HFFc6 (cell line): ENCODE data around the gene COL7A1. TPM values are rescaled to one million over a fixed set of nuclear protein-coding genes. Genes with fewer than 3 reads are reported as not detected.
"Not testable (repeated sequence)": the region's sequence is repeated elsewhere in the genome, so short reads cannot be mapped to it uniquely, and the experiment has no call there.

ENCODE experiments used
- DNase-seq: peaks from one replicate; pipeline ENCODE4 v3.0.0-alpha.2; 2018
- H3K27ac Mint-ChIP-seq: 2 replicates; pipeline ENCODE4 v1.8.0; 2020; ENCODE audit warnings: mild to moderate bottlenecking, mixed read lengths
- H3K27me3 Mint-ChIP-seq: 2 replicates; pipeline ENCODE4 v1.8.0; 2021; ENCODE audit warnings: mild to moderate bottlenecking, moderate library complexity, mixed read lengths; ENCODE audit not compliant: insufficient read depth
- H3K36me3 Mint-ChIP-seq: 2 replicates; pipeline ENCODE4 v1.8.0; 2021; ENCODE audit warnings: low read depth, mixed read lengths
- H3K4me1 Mint-ChIP-seq: 2 replicates; pipeline ENCODE4 v1.8.0; 2020; ENCODE audit warnings: low read depth, mixed read lengths
- H3K4me3 Mint-ChIP-seq: 2 replicates; pipeline ENCODE4 v1.8.0; 2020; ENCODE audit warnings: mild to moderate bottlenecking, moderate library complexity, mixed read lengths
- H3K9me3 Mint-ChIP-seq: 2 replicates; pipeline ENCODE4 v1.8.0; 2020; ENCODE audit warnings: mild to moderate bottlenecking, mixed read lengths
- total RNA-seq, 6 experiments: library from RNA; stranded (reverse); fragmentation: NEBNext Ultra II Directional; extraction: Animal tissue kit (Norgen Biotek cat#: 25700); gene quantifications; 2 replicates in 1 of 6; 3 replicates in 5 of 6; pipeline ENCODE4 v1.2.3, GENCODE V29; 2021
- TF ChIP-seq, protein P1 (sequence below): fragments of 200-600 bp; sonication (generic); IDR thresholded peaks from 2 replicates; pipeline ENCODE4 v1.5.0; 2021; ENCODE audit warnings: antibody characterized with exemption, mild to moderate bottlenecking

The COL7A1 gene
- total RNA-seq, 6 experiments from 2014 or later: 74.9 to 113 (median 80.8) TPM

- H3K27ac Mint-ChIP-seq: no peak overlapping the region
- H3K4me3 Mint-ChIP-seq: no peak overlapping the region
- no peaks in the 10 kb centered on the region for H3K27me3 Mint-ChIP-seq
- no peak for DNase-seq
- H3K4me1 Mint-ChIP-seq: no peaks in the 10 kb centered on the region
- 0 out of 2 replicates have a peak, but pooled peaks cover 4% of the 10 kb centered on the region for H3K36me3 Mint-ChIP-seq
- H3K9me3 Mint-ChIP-seq: no peaks in the 10 kb centered on the region
- TF ChIP-seq, protein P1, sequence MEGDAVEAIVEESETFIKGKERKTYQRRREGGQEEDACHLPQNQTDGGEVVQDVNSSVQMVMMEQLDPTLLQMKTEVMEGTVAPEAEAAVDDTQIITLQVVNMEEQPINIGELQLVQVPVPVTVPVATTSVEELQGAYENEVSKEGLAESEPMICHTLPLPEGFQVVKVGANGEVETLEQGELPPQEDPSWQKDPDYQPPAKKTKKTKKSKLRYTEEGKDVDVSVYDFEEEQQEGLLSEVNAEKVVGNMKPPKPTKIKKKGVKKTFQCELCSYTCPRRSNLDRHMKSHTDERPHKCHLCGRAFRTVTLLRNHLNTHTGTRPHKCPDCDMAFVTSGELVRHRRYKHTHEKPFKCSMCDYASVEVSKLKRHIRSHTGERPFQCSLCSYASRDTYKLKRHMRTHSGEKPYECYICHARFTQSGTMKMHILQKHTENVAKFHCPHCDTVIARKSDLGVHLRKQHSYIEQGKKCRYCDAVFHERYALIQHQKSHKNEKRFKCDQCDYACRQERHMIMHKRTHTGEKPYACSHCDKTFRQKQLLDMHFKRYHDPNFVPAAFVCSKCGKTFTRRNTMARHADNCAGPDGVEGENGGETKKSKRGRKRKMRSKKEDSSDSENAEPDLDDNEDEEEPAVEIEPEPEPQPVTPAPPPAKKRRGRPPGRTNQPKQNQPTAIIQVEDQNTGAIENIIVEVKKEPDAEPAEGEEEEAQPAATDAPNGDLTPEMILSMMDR: no peak
Observed at GRCh38 chr3:48535578-48535977, 59.6 kb downstream of the COL7A1 start.

DNA sequence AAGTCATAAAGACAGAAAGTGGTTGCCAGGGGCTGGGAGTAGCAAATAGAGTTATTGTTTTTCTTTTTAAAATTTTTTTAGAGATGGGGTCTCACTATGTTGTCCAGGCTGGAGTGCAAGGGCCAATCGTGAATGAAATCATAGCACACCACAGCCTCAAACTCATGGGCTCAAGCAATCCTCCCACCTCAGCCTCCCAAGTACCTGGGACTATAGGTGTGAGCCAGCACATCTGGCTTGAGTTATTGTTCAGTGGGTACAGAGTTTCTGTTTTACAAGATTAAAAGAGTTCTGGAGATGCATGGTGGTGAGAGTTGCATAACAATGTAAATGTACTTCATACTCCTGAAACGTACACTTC, 62.2 kb downstream of the COL7A1 start:
- TF ChIP-seq, protein P1: no peak
- no peaks in the 10 kb centered on the region for H3K9me3 Mint-ChIP-seq
- H3K27me3 Mint-ChIP-seq: no peaks in the 10 kb centered on the region
- H3K4me3 Mint-ChIP-seq: no peak overlapping the region
- peaks cover 4% of the 10 kb centered on the region; the same call in 1 of the 2 replicates for H3K36me3 Mint-ChIP-seq
- DNase-seq: no peak
- H3K27ac Mint-ChIP-seq: no peak overlapping the region
- no peaks in the 10 kb centered on the region for H3K4me1 Mint-ChIP-seq

GRCh38 chr3:48532271-48532976, 62.7 kb downstream of the COL7A1 start:
- H3K4me3 Mint-ChIP-seq: no peak overlapping the region
- H3K27ac Mint-ChIP-seq: no peak overlapping the region
- DNase-seq: no peak
- no peaks in the 10 kb centered on the region for H3K27me3 Mint-ChIP-seq
- H3K36me3 Mint-ChIP-seq: peaks cover 6% of the 10 kb centered on the region
- H3K4me1 Mint-ChIP-seq: no peaks in the 10 kb centered on the region
- no peaks in the 10 kb centered on the region for H3K9me3 Mint-ChIP-seq
- TF ChIP-seq, protein P1: no peak

DNA sequence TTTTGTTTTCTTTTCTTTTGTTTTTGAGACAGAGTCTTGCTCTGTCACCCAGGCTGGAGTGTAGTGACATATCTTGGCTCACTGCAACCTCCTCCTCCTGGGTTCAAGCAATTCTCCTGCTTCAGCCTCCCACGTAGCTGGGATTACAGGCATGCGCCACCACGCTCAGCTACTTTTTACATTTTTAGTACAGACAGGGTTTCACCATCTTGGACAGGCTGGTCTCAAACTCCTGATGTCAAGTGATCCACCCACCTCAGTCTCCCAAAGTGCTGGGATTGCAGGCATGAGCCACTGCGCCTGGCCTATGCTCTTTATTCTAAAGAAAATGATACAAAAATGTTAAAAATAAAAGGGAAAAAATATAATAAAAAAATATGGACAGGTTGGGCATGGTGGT, 64.4 kb downstream of the COL7A1 start:
- H3K27ac Mint-ChIP-seq, H3K4me1 Mint-ChIP-seq, DNase-seq, H3K4me3 Mint-ChIP-seq, H3K27me3 Mint-ChIP-seq, H3K9me3 Mint-ChIP-seq: not testable (repeated sequence)
- peaks cover 14% of the 10 kb centered on the region for H3K36me3 Mint-ChIP-seq

- TF ChIP-seq, protein P1: no peak
- Mint-ChIP-seq H3K36me3 (peaks cover 10% of the 10 kb centered on the region), H3K27me3 (no peaks in the 10 kb centered on the region), H3K4me1 (no peaks in the 10 kb centered on the region), H3K4me3 (no peak overlapping the region), H3K27ac (no peak overlapping the region), H3K9me3 (no peaks in the 10 kb centered on the region)
- DNase-seq: no peak
Observed at GRCh38 chr3:48528754-48529153, 66.4 kb downstream of the COL7A1 start.

GRCh38 chr3:48528048-48528447, 67.1 kb downstream of the COL7A1 start:
- H3K27ac Mint-ChIP-seq: no peak overlapping the region

More at GRCh38 chr3:48528048-48528447, 67.1 kb downstream of the COL7A1 start:
- Mint-ChIP-seq H3K4me3 (no peak overlapping the region), H3K36me3 (peaks cover 9% of the 10 kb centered on the region), H3K27me3 (no peaks in the 10 kb centered on the region), H3K4me1 (no peaks in the 10 kb centered on the region), H3K9me3 (no peaks in the 10 kb centered on the region)
- TF ChIP-seq, protein P1: no peak
- no peak for DNase-seq
